ENCODE data around the gene SLC35G6.

SLC35G6 gene

DNA sequence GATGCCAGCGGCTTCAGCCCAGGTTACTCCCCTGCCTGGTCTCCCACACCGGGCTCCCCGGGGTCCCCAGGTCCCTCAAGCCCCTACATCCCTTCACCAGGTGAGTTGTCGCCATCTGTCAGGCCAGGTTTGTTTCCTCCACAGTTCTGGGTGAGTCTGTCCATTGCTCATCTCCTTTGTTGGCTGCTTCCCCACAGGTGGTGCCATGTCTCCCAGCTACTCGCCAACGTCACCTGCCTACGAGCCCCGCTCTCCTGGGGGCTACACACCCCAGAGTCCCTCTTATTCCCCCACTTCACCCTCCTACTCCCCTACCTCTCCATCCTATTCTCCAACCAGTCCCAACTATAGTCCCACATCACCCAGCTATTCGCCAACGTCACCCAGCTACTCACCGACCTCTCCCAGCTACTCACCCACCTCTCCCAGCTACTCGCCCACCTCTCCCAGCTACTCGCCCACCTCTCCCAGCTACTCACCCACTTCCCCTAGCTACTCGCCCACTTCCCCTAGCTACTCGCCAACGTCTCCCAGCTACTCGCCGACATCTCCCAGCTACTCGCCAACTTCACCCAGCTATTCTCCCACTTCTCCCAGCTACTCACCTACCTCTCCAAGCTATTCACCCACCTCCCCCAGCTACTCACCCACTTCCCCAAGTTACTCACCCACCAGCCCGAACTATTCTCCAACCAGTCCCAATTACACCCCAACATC, 31.7 kb downstream of the SLC35G6 start:
- TF ChIP-seq POU2F2 (IDR thresholded peaks at IDR 0.05; ENCODE audit: low read depth, low read length) (no peak), POLR2A (IDR thresholded peaks at IDR 0.05; ENCODE audit: low read depth, low read length) (peak; percentile 25; the same call in 1 of the 2 replicates)
- DNase-seq (ENCODE audit: insufficient read length, low spot score) (no peak), FAIRE-seq (no peak)

DNA sequence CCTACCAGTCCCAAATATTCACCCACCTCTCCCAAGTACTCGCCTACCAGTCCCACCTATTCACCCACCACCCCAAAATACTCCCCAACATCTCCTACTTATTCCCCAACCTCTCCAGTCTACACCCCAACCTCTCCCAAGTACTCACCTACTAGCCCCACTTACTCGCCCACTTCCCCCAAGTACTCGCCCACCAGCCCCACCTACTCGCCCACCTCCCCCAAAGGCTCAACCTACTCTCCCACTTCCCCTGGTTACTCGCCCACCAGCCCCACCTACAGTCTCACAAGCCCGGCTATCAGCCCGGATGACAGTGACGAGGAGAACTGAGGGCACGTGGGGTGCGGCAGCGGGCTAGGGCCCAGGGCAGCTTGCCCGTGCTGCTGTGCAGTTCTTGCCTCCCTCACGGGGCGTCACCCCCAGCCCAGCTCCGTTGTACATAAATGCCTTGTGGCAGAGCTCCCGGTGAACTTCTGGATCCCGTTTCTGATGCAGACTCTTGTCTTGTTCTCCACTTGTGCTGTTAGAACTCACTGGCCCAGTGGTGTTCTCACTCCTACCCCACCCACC, 32.7 kb downstream of the SLC35G6 start:
- peak; percentile 28; the same call in 1 of the 2 replicates for TF ChIP-seq POLR2AphosphoS5 (IDR thresholded peaks at IDR 0.05; ENCODE audit: low read depth, low read length)
- TF ChIP-seq SPI1 (IDR thresholded peaks at IDR 0.05; ENCODE audit: low read depth, low read length): no peak
- FAIRE-seq: no peak
- no peak for DNase-seq (ENCODE audit: insufficient read length, low spot score)

DNA sequence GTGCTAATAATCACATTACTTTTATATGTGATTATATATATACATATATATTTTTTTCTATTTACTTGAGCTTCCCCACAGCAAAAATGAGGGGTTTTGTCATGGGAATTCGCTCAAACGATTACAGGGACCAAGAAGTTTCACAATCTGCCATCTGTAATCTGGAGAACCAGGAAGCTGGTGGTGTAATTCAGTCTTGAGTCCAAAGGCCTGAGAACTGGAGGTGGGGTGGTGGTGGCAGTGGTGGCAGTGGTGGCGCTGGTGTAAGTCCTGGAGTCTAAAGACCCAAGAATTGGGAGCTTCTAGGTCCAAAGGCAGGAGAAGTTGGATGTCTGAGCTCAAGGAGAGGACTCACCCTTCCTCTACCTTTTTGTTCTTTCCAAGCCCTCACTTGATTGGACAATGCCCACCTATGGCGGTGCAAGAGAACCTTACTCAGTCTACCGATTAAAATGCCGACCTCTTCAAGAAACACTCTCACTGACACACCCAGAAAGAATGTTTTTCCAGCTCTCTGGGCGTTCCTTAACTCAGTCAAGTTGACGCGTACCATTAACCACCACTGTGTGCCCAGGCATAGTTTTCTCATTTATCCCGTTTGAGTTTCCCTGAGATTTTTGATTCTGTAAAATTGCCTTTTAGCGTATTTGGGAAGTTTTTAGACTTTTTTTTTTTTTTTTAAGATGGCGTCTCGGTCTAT, 34.8 kb downstream of the SLC35G6 start:
- no peak for DNase-seq (ENCODE audit: insufficient read length, low spot score)
- no peak for FAIRE-seq
- TF ChIP-seq SPI1 (IDR thresholded peaks at IDR 0.05; ENCODE audit: low read depth, low read length) (no peak), POU2F2 (IDR thresholded peaks at IDR 0.05; ENCODE audit: low read depth, low read length) (no peak), POLR2A (IDR thresholded peaks at IDR 0.05; ENCODE audit: low read depth, low read length) (no peak), POLR2AphosphoS5 (IDR thresholded peaks at IDR 0.05; ENCODE audit: low read depth, low read length) (peak; percentile 68; the same call in 1 of the 2 replicates)

DNA sequence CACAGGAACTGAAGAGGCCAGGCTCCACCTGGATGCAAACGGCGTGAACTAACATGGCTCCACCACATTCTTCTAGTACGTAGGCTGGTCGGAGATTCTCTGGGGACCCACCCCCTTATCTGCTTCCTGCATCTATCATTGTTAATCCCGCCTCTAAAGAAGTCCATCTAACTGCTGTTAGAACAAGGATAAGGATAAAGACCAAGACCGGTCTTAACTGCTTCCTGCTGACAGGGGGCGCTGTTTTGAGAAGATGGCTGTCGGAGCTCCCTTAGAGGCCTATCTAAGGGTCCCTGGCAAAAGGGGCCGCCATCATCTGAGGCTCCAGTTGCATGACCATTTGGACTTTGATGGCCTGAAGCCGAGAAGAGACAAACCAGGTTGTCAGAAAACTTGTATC, 41.8 kb downstream of the SLC35G6 start:
- TF ChIP-seq SPI1 (IDR thresholded peaks at IDR 0.05; ENCODE audit: low read depth, low read length) (no peak), POLR2A (IDR thresholded peaks at IDR 0.05; ENCODE audit: low read depth, low read length) (no peak), PAX5 (IDR thresholded peaks at IDR 0.05; ENCODE audit: insufficient read depth, low read length, severe bottlenecking) (no peak), TAF1 (IDR thresholded peaks at IDR 0.05; ENCODE audit: low read depth, low read length) (no peak), POU2F2 (IDR thresholded peaks at IDR 0.05; ENCODE audit: low read depth, low read length) (no peak), POLR2AphosphoS5 (IDR thresholded peaks at IDR 0.05; ENCODE audit: low read depth, low read length) (no peak)
- no peak for DNase-seq (ENCODE audit: insufficient read length, low spot score)
- peak; percentile 76 for FAIRE-seq

DNA sequence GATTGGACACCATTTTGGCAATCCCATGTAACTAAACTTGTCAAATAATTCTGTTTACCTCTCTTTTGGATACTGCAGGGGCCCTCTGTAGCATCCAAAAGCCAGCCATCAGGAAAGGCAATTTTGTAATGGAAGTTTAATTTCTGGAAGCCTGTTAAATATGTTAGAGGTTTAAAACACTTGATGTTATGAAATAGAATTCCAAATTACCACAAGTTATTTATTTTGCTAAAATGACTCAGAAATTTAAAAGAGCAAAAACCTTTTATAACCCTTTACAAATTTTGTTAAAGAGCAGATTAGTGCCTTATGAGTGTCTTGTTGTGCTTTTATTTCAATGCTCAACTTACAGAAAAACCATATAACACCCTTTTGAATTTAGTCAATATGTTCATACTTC, 47.6 kb downstream of the SLC35G6 start:
- FAIRE-seq: no peak
- TF ChIP-seq TAF1 (IDR thresholded peaks at IDR 0.05; ENCODE audit: low read depth, low read length) (no peak), POU2F2 (IDR thresholded peaks at IDR 0.05; ENCODE audit: low read depth, low read length) (no peak)
- no peak for DNase-seq (ENCODE audit: insufficient read length, low spot score)

DNA sequence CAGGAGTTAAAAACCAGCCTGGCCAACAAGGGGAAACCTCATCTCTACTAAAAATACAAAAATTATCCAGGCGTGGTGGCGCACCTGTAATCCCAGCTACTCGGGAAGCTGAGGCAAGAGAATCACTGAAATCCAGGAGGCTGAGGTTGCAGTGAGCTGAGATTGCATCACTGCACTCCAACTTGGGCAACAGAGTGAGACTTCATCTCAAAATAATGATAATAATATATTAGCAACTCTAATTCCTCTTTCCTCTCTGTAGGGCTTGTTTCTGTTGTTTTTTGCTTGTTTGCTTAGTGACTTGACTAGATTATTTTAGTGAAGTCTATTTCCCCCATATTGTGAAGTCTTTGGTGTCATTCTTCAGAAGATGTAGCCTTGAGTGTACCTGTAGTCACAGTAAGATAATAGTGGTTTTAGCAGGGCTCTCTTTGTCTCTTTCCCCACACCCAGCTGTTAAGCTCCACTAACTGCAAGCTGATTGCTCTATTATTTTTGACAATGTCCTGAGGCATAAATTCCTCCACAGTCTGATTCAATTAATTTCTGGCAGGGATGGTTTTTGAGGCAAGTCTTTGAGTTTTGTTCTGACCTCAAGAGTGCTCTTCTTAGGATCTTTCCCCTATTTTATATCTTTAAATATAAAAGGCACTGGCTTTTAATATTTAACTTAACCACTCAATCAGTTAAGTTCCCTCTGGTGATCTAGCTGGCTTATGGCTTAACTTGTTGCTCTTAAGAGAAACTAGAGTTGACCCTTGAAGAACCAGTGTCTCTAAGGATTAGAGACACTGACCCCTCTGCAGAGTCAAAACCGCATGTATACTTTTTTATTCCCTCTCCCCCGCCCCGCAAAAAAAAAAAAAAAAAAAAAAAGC, 49.0 kb downstream of the SLC35G6 start:
- FAIRE-seq (no peak), DNase-seq (ENCODE audit: insufficient read length, low spot score) (no peak)
- TF ChIP-seq PAX5 (IDR thresholded peaks at IDR 0.05; ENCODE audit: insufficient read depth, low read length, severe bottlenecking): no peak
- TF ChIP-seq POLR2A (IDR thresholded peaks at IDR 0.05; ENCODE audit: low read depth, low read length): no peak
- TF ChIP-seq TAF1 (IDR thresholded peaks at IDR 0.05; ENCODE audit: low read depth, low read length): no peak
- no peak for TF ChIP-seq SPI1 (IDR thresholded peaks at IDR 0.05; ENCODE audit: low read depth, low read length)
- no peak for TF ChIP-seq POU2F2 (IDR thresholded peaks at IDR 0.05; ENCODE audit: low read depth, low read length)
- no peak for TF ChIP-seq POLR2AphosphoS5 (IDR thresholded peaks at IDR 0.05; ENCODE audit: low read depth, low read length)
